GM20431 (cell line): Measurements from ENCODE around the gene ZNF608.

Experiments used
- in situ Hi-C: fragments of 300-500 bp; cut with MseI, MboI; formaldehyde crosslinking; loops from one replicate; pipeline ENCODE4 v1.15.0; 2020; ENCODE audit warnings: low sequenced_read_pairs; ENCODE audit not compliant: unreplicated experiment

ZNF608 gene

DNA sequence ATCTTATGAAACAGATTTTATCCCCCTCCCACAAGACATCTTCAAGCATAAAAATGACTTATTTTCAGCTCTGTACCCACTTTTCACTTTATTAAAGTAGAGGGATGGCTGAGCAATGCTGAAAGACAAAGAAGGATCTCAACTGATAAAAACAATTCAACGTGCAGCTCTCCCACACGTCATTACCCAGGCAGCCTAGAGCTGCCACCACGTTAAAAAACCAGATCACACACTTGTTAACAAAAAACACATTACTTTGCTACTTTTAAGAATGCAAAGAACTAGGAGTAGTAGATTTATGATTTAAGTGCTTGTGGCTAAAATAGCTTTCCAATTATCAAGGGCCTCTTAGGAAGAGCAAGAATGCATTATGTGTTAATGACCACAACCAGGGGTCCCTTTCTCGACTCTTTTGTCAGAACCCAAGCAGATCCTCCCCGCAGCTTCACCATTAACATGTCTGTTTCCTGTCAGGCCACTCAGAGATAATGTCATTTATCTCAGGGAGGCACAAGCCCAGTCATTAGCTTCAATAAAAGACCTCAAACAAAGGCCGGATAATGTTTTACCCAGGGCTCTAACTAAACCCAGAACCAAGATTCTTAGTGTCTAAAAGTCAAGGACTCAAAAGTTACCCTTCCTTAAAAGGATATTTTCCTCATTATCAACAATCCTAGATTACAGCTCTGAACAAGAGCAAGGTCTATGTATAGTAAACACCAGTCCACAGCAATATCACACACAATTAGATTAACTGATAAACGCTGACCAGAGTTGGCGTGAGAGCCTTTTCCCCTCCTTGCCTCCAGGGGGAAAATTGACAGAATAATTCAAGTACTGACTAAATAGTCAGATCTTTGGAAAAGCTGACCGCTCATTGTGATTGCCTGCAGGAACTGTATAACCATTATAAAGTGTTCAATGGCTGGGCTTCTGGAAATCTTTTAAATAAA, 7.5 kb downstream of the ZNF608 start:
- in situ Hi-C loops = no loop called here

GRCh38 chr5:124737651-124738050, 8.8 kb downstream of the ZNF608 start:
- in situ Hi-C loops = no loop called here

- in situ Hi-C loops = no loop called here
These were observed 9.6 kb downstream of the ZNF608 start for GRCh38 chr5:124736805-124737188.

DNA sequence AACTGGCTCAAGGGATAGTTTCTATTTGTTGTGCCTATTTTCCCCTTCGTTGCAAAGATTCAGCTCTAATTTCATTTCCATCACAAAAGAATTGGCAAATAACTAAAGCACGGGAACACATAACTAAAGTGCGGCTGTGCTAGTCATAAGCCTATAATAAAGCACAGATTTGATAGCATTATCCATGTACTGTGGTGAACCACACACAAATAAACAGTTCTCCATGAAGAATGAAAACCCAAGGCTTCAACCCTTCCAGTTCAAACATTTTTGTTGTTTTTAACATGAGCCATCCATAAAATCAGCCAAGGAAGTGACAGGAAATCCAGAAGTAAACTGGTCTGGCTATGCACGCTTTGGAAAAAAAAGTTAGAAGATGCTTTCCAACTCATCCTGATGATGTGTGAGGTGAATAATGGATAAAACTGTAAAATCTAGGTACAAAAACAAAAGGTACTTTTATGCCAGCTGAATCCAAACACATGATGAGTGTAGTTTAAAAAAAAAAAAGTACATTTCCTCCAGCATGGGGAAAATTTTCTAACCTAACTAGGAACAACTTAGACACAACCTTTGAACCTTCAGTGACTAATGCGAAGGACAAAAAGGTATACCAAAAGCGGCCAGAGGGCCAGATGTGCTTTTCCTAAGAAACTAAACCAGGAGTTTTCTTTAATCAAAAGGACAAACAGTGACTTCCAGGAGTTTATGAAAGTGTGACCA, 10.2 kb downstream of the ZNF608 start:
- in situ Hi-C loops = no loop called here

GRCh38 chr5:124735169-124735858, 11.1 kb downstream of the ZNF608 start:
- in situ Hi-C loops = no loop called here

- in situ Hi-C loops = no loop called here
These were observed 11.8 kb downstream of the ZNF608 start for GRCh38 chr5:124734574-124735168.

GRCh38 chr5:124733329-124733650, 13.1 kb downstream of the ZNF608 start:
- in situ Hi-C loops = no loop called here

DNA sequence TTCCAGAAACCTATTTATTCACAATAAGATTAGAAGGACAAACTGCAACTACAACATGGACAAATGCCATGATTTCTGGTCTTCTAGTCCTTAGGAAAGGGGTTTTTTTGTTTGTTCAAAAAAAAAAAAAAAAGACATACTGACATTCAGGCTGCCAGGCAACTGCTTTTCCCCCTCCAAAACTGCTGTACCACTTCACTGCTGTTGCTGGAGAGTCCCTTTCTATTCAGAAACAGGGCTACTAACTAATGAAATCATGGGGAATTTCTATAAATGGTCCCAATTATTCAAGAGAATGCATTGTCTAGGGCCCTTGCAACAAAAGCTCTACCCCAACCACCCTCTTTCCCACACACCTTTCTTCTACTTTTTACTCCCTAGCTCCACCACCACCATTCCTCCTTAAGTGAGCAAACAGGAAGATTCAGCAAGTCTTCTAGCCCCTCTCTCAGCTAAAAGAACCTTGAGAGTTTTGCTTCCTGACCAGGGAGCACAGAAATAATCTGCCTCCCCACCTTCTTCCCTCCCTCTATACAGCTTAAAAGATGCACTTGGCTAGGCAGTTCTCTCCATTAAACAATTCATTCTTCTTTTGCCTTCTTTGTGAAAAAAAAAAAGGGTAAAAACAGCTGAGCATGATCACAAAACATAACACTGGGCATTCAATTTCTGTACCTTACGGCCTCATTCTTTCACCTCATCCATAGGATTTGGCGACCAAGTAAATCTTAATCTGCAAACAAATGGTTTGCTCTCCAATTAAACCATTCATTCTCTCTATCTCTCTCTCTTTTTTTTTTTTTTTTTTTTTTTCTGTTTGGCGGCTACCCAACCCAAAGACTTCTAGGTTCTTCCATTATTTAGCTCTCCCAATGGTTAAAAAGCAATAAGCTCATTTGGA, 13.8 kb downstream of the ZNF608 start:
- in situ Hi-C loops = no loop called here

GRCh38 chr5:124730381-124730780, 16.1 kb downstream of the ZNF608 start:
- in situ Hi-C loops = no loop called here

DNA sequence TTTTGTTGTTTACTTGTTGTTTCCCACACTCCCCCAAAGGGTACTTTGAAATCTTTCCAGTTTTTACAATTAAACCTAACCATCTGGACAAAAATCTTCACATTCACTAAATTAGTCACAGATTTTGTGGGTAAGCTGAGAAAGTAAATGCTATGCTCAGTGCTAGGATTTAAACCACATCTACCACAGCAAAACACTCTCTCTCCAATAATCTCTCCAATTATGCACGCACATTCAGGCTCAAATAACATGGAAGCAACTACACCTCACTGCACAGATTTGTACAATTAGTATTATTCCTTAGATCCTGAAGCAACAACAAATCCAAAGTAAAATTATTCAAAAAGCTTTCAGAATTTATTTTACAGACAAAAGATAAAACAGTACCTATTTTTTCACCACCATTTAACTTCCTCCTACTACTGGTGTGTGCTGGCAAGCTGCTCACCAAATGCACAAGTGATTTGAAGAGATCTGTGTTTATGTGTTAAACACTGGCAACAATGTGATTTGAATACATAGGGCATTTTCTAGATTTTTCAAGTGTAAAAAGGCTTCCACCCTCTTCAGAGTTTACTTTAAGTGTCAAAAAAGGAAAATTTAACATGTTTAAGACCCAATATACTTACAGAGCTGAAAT, 16.6 kb downstream of the ZNF608 start:
- in situ Hi-C loops = no loop called here

GRCh38 chr5:124728968-124729332, 17.5 kb downstream of the ZNF608 start:
- in situ Hi-C loops = no loop called here

- in situ Hi-C loops = no loop called here
These were observed 18.0 kb downstream of the ZNF608 start for GRCh38 chr5:124728331-124728967.

DNA sequence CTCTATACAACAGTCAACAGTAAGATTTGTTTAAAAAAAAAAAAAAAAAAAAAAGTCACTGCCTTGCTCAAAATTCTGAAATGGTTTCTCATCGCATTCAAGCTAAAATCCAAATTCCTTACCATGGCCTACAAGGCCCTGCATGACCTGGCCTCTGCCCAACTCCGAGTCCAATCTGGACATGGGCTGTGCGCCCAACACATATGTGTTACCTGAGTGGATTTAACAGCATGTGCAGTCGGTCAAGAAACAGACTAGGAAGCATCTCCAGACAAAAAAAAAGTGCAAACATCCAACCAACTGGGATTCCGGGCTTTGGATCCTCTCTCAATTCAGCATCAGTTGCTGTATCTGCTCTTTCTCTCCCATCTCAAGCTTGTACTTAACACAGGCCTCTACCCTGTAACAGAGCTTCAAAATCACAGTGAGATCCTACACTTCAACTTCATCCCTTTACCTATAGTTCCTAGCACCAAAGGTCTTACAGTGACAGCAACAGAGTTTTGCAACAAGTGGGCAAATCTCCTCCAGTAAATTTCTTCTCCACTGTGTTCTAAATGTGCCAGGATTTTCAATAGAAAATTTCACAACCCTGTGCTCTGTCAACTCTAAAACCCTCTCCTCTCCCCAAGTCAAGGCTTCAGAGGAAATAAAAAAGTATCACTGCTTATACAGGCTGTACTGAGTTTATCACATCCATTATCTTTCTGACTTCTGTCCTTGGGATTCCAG, 19.6 kb downstream of the ZNF608 start:
- in situ Hi-C loops = no loop called here

GRCh38 chr5:124725622-124726258, 20.7 kb downstream of the ZNF608 start:
- in situ Hi-C loops = no loop called here

GRCh38 chr5:124725040-124725434, 21.4 kb downstream of the ZNF608 start:
- in situ Hi-C loops = no loop called here

- in situ Hi-C loops = no loop called here
These were observed 21.9 kb downstream of the ZNF608 start for GRCh38 chr5:124724357-124725039.

GRCh38 chr5:124721229-124721735, 25.2 kb downstream of the ZNF608 start:
- in situ Hi-C loops = no loop called here
